H1 (cell line): ENCODE results near the gene CAMSAP1.

Source experiments
- CBX5 ChIP-seq: fragments of 300-800, 300-1000 bp; sonication (generic); IDR thresholded peaks from 2 replicates; pipeline ENCODE4 v1.7.1; 2016; ENCODE audit warnings: antibody characterized with exemption, low read length, low read depth
- CREB1 ChIP-seq: IDR thresholded peaks from 2 replicates; pipeline ENCODE4 v1.6.1; 2012; ENCODE audit warnings: inconsistent platforms
- EZH2 ChIP-seq: fragments of 200-600 bp; sonication (generic); IDR thresholded peaks from 2 replicates; pipeline ENCODE4 v1.7.1; 2012; ENCODE audit warnings: low read depth, mild to moderate bottlenecking, moderate library complexity, low read length, inconsistent platforms; ENCODE audit not compliant: severe bottlenecking
- POLR2A ChIP-seq, 2 experiments: IDR thresholded peaks; 1 replicate in 1 of 2; 2 replicates in 1 of 2; pipeline ENCODE4 v1.6.1; 2011; ENCODE audit warnings: low read depth in 2 of 2, low read length in 2 of 2, mild to moderate bottlenecking in 2 of 2; ENCODE audit errors: control extremely low read depth in 1 of 2
- RFX5 ChIP-seq: IDR thresholded peaks from 2 replicates; pipeline ENCODE4 v1.6.1; 2011; ENCODE audit warnings: low read depth, low read length, improper control_type of control experiment, borderline replicate concordance

GRCh38 chr9:135880438-135880837 is 26.9 kb downstream of the CAMSAP1 start:
- no peak for TF ChIP-seq POLR2A (IDR thresholded peaks at IDR 0.05; ENCODE audit: control extremely low read depth in 1 of 2, low read depth in 2 of 2, low read length in 2 of 2)
- no peak for TF ChIP-seq RFX5
- no peak for TF ChIP-seq EZH2
- TF ChIP-seq CBX5: no peak
- no peak for TF ChIP-seq CREB1
